Endothelial cell of umbilical vein (primary cell): ENCODE data around the gene MFSD6. TPM values are rescaled to one million over a fixed set of nuclear protein-coding genes. Genes with fewer than 3 reads are reported as not detected.

Experiments used
- BruUV-seq: library from RNA; stranded (reverse); fragments of 400-500 nt; replicated peaks from 2 replicates; lab custom pipeline; 2021; lab: Mats Ljungman, UMichigan
- CTCF ChIA-PET: fragments of 300-600, 350-600 bp; sonication (Branson Sonifier 250); formaldehyde crosslinking; loops from one replicate; lab custom pipeline; 2021; ENCODE audit warnings: antibody characterized with exemption, inconsistent platforms; lab: Charles Lee
- POLR2A ChIA-PET: fragments of 300-600, 350-600 bp; sonication (Branson Sonifier 250); formaldehyde crosslinking; loops from one replicate; lab custom pipeline; 2021; ENCODE audit warnings: antibody characterized with exemption, inconsistent platforms; lab: Charles Lee
- DNase-seq: peaks from one replicate; pipeline ENCODE4 v3.0.0-alpha.2; 2011; ENCODE audit warnings: low read depth, low spot score
- FAIRE-seq: peaks from 2 replicates; lab custom pipeline; 2011; peaks lifted over from hg19 to GRCh38; lab: Jason Lieb, UNC
- H2AFZ ChIP-seq: 2 replicates; pipeline ENCODE4 v1.6.0; 2012; ENCODE audit warnings: low read depth, low read length, control low read depth, inconsistent platforms
- H3K27ac ChIP-seq: 2 replicates; pipeline ENCODE4 v1.5.1; 2011; ENCODE audit warnings: low read depth, mild to moderate bottlenecking, control low read depth, low read length, moderate library complexity; ENCODE audit not compliant: insufficient read depth
- H3K27me3 ChIP-seq, 2 experiments: 2 replicates each; pipeline versions ENCODE4 v1.6.0 to v1.6.1; 2011; ENCODE audit warnings: low read length in 2 of 2, mixed read lengths in 1 of 2; ENCODE audit not compliant: control insufficient read depth in 2 of 2, insufficient read depth in 2 of 2
- H3K36me3 ChIP-seq, 2 experiments: 2 replicates in 1 of 2; 3 replicates in 1 of 2; pipeline ENCODE4 v1.5.1; 2011; ENCODE audit warnings: low read length in 2 of 2, mild to moderate bottlenecking in 1 of 2, moderate library complexity in 1 of 2; ENCODE audit not compliant: control insufficient read depth in 2 of 2, insufficient read depth in 2 of 2; ENCODE audit errors: extremely low read depth in 1 of 2
- H3K4me1 ChIP-seq: 3 replicates; pipeline ENCODE4 v1.5.1; 2011; ENCODE audit warnings: mild to moderate bottlenecking, low read length; ENCODE audit not compliant: control insufficient read depth, insufficient read depth; ENCODE audit errors: extremely low read depth
- H3K4me2 ChIP-seq: 2 replicates; pipeline ENCODE4 v1.6.1; 2011; ENCODE audit warnings: low read length, control low read depth, mixed read lengths; ENCODE audit not compliant: insufficient read depth
- H3K4me3 ChIP-seq, 3 experiments: fragments of 200-600 bp in 1 of 3; sonication (generic), shearing (Covaris generic) in 1 of 3; replicated peaks in 1 of 3; 2 replicates each; pipeline ENCODE4 v1.5.1; 2011 to 2016; ENCODE audit warnings: control low read depth in 3 of 3, low read length in 3 of 3, mild to moderate bottlenecking in 2 of 3, inconsistent platforms in 1 of 3, low read depth in 1 of 3, moderate library complexity in 1 of 3; ENCODE audit not compliant: insufficient read depth in 1 of 3
- H3K79me2 ChIP-seq: 2 replicates; pipeline ENCODE4 v1.6.0; 2012; ENCODE audit warnings: low read length, inconsistent platforms; ENCODE audit not compliant: control insufficient read depth, insufficient read depth
- H3K9ac ChIP-seq: replicated peaks from 2 replicates; pipeline ENCODE3; 2011; ENCODE audit warnings: low read length, control low read depth; ENCODE audit not compliant: insufficient read depth; ENCODE audit errors: extremely low read depth
- H3K9me1 ChIP-seq: replicated peaks from 3 replicates; pipeline ENCODE4 v1.6.0; 2011; ENCODE audit warnings: mild to moderate bottlenecking, low read length; ENCODE audit not compliant: control insufficient read depth, insufficient read depth; ENCODE audit errors: extremely low read depth
- H3K9me3 ChIP-seq: replicated peaks from 2 replicates; pipeline ENCODE4 v1.5.1; 2012; ENCODE audit warnings: low read length, inconsistent platforms; ENCODE audit not compliant: control insufficient read depth, insufficient read depth
- H4K20me1 ChIP-seq: replicated peaks from 2 replicates; pipeline ENCODE3; 2011; ENCODE audit warnings: mild to moderate bottlenecking, low read length; ENCODE audit not compliant: control insufficient read depth, insufficient read depth; ENCODE audit errors: extremely low read depth
- EZH2 ChIP-seq: IDR thresholded peaks from 2 replicates; pipeline ENCODE4 v1.6.1; 2012; ENCODE audit warnings: borderline replicate concordance, low read depth, mild to moderate bottlenecking, moderate library complexity, low read length, inconsistent platforms; ENCODE audit not compliant: severe bottlenecking
- FOS ChIP-seq: IDR thresholded peaks from 2 replicates; pipeline ENCODE4 v1.6.1; 2011; ENCODE audit warnings: mild to moderate bottlenecking, low read length, moderate library complexity, borderline replicate concordance; ENCODE audit not compliant: insufficient read depth
- GATA2 ChIP-seq: IDR thresholded peaks from 2 replicates; pipeline ENCODE4 v1.7.0; 2011; ENCODE audit warnings: low read depth, mild to moderate bottlenecking, moderate library complexity, mixed read lengths, low read length; ENCODE audit not compliant: insufficient read length, insufficient read depth
- JUN ChIP-seq: IDR thresholded peaks from 2 replicates; pipeline ENCODE4 v1.6.1; 2011; ENCODE audit warnings: borderline replicate concordance, low read depth; ENCODE audit not compliant: insufficient read length, insufficient read depth
- MYC ChIP-seq: IDR thresholded peaks from one replicate; pipeline ENCODE4 v1.6.1; 2011; ENCODE audit warnings: mild to moderate bottlenecking, low read depth, low read length
- POLR2A ChIP-seq: IDR thresholded peaks from 2 replicates; pipeline ENCODE4 v1.6.1; 2012; ENCODE audit warnings: low read depth, mild to moderate bottlenecking, control low read depth, low read length
- POLR2AphosphoS5 ChIP-seq: IDR thresholded peaks from 2 replicates; pipeline ENCODE4 v1.6.1; 2012; ENCODE audit warnings: low read depth, mild to moderate bottlenecking, control low read depth, low read length, moderate library complexity; ENCODE audit not compliant: insufficient read depth
- dilution Hi-C: fragments of 300-500 bp; cut with MboI; formaldehyde crosslinking; loops from one replicate; pipeline ENCODE4 v1.15.0; 2019; ENCODE audit warnings: low sequenced_read_pairs; ENCODE audit not compliant: extremely low pct_ligation_motif_present
- intact Hi-C: fragments of 100-400 bp; cut with micrococcal nuclease; formaldehyde crosslinking; loops from one replicate; pipeline ENCODE4 v1.10.0; 2022
- polyA plus RNA-seq, 4 experiments: library from polyadenylated mRNA; depleted of rRNA in 3 of 4; stranded (reverse) in 3 of 4; unstranded in 1 of 4; fragments of >200 nt; gene quantifications; 2 replicates each; pipeline versions ENCODE4 v1.2.1 to v1.2.3, GENCODE V29; 2011 to 2012; ENCODE audit warnings: missing spikeins in 1 of 4
- total RNA-seq: library from RNA; stranded (reverse); gene quantifications from 2 replicates; pipeline ENCODE4 v1.2.3, GENCODE V29; 2021
- TF ChIP-seq, protein P1 (sequence below): IDR thresholded peaks from 2 replicates; pipeline ENCODE4 v1.6.1; 2011; ENCODE audit not compliant: insufficient read depth, insufficient read length
- TF ChIP-seq, protein P2 (sequence below), 2 donors: IDR thresholded peaks; 1 replicate in 1 of 2; 2 replicates in 1 of 2; pipeline ENCODE4 v1.5.1; 2011; ENCODE audit warnings: low read length in 2 of 2, mild to moderate bottlenecking in 2 of 2, moderate library complexity in 2 of 2, control low read depth in 1 of 2, inconsistent platforms in 1 of 2, low read depth in 1 of 2; ENCODE audit not compliant: insufficient read depth in 1 of 2; ENCODE audit errors: extremely low read depth in 1 of 2

Gene MFSD6
- total and polyA plus RNA-seq, 2 donors (not counting 3 experiments of a cell fraction or from before 2014, with no cell fraction given), result 4.3 to 4.5 TPM

DNA sequence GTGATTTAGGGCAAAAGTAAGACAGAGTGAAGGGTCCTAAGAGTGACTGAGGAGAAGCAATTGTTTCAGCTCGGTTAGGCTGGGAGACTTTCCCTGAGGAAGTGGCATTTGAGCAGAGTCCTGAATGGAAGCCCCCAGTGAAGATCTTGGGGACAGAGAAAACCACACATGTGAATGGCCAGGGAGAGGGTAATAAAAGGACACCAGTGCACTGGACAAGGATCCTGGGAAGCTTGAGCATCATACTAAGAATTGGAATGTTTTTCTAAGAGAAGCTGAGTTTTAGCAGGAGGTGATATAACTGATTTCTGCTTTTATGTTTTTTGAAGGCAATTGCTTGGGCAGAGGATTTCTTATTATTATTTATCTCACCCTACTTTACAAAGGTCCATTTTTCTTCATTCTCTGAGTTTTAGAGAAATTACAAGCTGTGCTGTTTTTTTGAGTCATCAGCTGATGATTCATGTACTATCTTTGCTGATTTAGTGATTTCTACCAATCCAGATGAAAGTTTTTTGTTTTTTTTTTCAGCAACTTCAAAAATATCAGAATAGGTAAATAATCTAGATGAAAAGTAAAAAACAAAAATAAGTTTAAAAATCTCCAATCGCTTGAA lies 43.5 kb downstream of the MFSD6 start:
- CTCF ChIA-PET, result interaction anchor here (1.0 to 1.2 kb wide), 4 partner anchors 8 to 19 kb away, joined by 3 to 4 read pairs (median 4); no protein-coding TSS in a partner anchor
- Histone ChIP-seq H3K36me3 (no peaks in the 10 kb centered on the region), H3K4me3 (no peak overlapping the region), H2AFZ (no peak overlapping the region), H3K27ac (no peak overlapping the region), H3K4me1 (no peaks in the 10 kb centered on the region), H3K9ac (no peak overlapping the region), H3K9me3 (no peaks in the 10 kb centered on the region), H3K4me2 (no peak overlapping the region), H3K79me2 (no peaks in the 10 kb centered on the region), H3K9me1 (peaks cover 2% of the 10 kb centered on the region), H4K20me1 (no peaks in the 10 kb centered on the region), H3K27me3 (no peaks in the 10 kb centered on the region)
- POLR2A ChIA-PET, result interaction anchor here (0.7 kb wide), 1 partner anchor 18 kb away, joined by 5 read pairs; no protein-coding TSS in a partner anchor
- no TSS peak for BruUV-seq
- DNase-seq, result no peak
- TF ChIP-seq POLR2AphosphoS5 (no peak), FOS (peak; percentile 76)
- dilution Hi-C loops, result no loop called here
- FAIRE-seq, result peak; percentile 37
- intact Hi-C loops, result loop anchor here (2.0 kb wide), 1 partner anchor 13 kb away; no protein-coding TSS in a partner anchor

DNA sequence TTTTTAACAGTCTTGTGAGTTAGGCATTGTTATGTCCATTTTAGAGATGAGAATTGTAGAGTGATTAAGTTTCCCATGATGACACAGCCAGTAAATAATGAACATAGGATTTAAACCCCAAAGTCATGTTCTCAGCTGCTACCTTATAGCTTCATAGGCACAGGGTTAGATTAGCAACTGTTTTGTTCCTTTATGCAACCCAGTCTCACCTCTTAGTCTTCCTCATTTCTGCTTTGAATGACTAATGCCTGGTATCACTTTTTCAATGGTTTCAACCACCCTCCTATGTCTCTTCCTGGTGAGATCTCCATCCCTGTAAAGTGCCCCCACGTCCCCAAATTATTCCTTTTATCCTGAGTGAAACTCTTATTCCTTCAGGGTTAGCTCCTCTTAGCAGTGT lies 44.3 kb downstream of the MFSD6 start:
- Histone ChIP-seq H4K20me1 (no peaks in the 10 kb centered on the region), H3K79me2 (no peaks in the 10 kb centered on the region), H3K27ac (no peak overlapping the region), H3K36me3 (no peaks in the 10 kb centered on the region), H3K27me3 (no peaks in the 10 kb centered on the region), H3K9ac (no peak overlapping the region), H3K4me1 (no peaks in the 10 kb centered on the region), H2AFZ (no peak overlapping the region), H3K9me3 (no peaks in the 10 kb centered on the region), H3K9me1 (peaks cover 2% of the 10 kb centered on the region), H3K4me2 (no peak overlapping the region), H3K4me3 (no peak overlapping the region)
- dilution Hi-C loops (no loop called here), intact Hi-C loops (no loop called here)
- FAIRE-seq (no peak), DNase-seq (no peak)
- ChIA-PET CTCF (interaction anchor here (1.0 to 1.2 kb wide), 4 partner anchors 7 to 20 kb away, joined by 3 to 4 read pairs (median 4); no protein-coding TSS in a partner anchor), POLR2A (no interaction called here)
- no peak for TF ChIP-seq MYC
- no peak for TF ChIP-seq POLR2AphosphoS5
- TF ChIP-seq GATA2, result no peak
- no peak for TF ChIP-seq POLR2A
- TF ChIP-seq, protein P1, sequence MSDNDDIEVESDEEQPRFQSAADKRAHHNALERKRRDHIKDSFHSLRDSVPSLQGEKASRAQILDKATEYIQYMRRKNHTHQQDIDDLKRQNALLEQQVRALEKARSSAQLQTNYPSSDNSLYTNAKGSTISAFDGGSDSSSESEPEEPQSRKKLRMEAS, result no peak
- TF ChIP-seq, protein P2, sequence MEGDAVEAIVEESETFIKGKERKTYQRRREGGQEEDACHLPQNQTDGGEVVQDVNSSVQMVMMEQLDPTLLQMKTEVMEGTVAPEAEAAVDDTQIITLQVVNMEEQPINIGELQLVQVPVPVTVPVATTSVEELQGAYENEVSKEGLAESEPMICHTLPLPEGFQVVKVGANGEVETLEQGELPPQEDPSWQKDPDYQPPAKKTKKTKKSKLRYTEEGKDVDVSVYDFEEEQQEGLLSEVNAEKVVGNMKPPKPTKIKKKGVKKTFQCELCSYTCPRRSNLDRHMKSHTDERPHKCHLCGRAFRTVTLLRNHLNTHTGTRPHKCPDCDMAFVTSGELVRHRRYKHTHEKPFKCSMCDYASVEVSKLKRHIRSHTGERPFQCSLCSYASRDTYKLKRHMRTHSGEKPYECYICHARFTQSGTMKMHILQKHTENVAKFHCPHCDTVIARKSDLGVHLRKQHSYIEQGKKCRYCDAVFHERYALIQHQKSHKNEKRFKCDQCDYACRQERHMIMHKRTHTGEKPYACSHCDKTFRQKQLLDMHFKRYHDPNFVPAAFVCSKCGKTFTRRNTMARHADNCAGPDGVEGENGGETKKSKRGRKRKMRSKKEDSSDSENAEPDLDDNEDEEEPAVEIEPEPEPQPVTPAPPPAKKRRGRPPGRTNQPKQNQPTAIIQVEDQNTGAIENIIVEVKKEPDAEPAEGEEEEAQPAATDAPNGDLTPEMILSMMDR (IDR thresholded peaks at IDR 0.05; ENCODE audit: extremely low read depth in 1 of 2, insufficient read depth in 1 of 2, low read depth in 1 of 2, low read length in 2 of 2), result no peak
- TF ChIP-seq FOS, result no peak
- TF ChIP-seq JUN, result no peak
- TF ChIP-seq EZH2, result no peak
- no TSS peak for BruUV-seq
